Fibroblast of skin of right quadriceps (primary cell): Measurements from ENCODE around the gene GLI2.
A peak's percentile ranks its signal among the peaks of the same experiment; 100 is the strongest.

Source experiments
- DNase-seq: peaks from one replicate; pipeline ENCODE4 v3.0.0-alpha.2; 2013

Gene GLI2

GRCh38 chr2:120759543-120760331 lies 24.1 kb downstream of the GLI2 start:
- no peak for DNase-seq

- no peak for DNase-seq
These were observed 24.9 kb downstream of the GLI2 start for GRCh38 chr2:120760446-120761135.

GRCh38 chr2:120761164-120761861 lies 25.6 kb downstream of the GLI2 start:
- no peak for DNase-seq

- DNase-seq = no peak
These were observed 26.2 kb downstream of the GLI2 start for GRCh38 chr2:120761911-120762310.

GRCh38 chr2:120762341-120763061 lies 26.8 kb downstream of the GLI2 start:
- no peak for DNase-seq

- DNase-seq = no peak
These were observed 27.8 kb downstream of the GLI2 start for GRCh38 chr2:120763508-120763907.

GRCh38 chr2:120763931-120764330 lies 28.3 kb downstream of the GLI2 start:
- no peak for DNase-seq

GRCh38 chr2:120764492-120764891 lies 28.8 kb downstream of the GLI2 start:
- DNase-seq = no peak

- DNase-seq = no peak
These were observed 29.5 kb downstream of the GLI2 start for GRCh38 chr2:120764991-120765677.

- DNase-seq = peak; percentile 73
These were observed 30.2 kb downstream of the GLI2 start for GRCh38 chr2:120765678-120766469.

GRCh38 chr2:120766470-120767351 lies 31.0 kb downstream of the GLI2 start:
- peak; percentile 31 for DNase-seq

- no peak for DNase-seq
These were observed 31.9 kb downstream of the GLI2 start for GRCh38 chr2:120767486-120768005.

GRCh38 chr2:120768112-120769048 lies 32.7 kb downstream of the GLI2 start:
- DNase-seq = no peak

GRCh38 chr2:120769076-120769786 lies 33.6 kb downstream of the GLI2 start:
- no peak for DNase-seq

- no peak for DNase-seq
These were observed 34.1 kb downstream of the GLI2 start for GRCh38 chr2:120769787-120770120.

- DNase-seq = no peak
These were observed 34.5 kb downstream of the GLI2 start for GRCh38 chr2:120770176-120770575.

GRCh38 chr2:120770641-120771040 lies 35.0 kb downstream of the GLI2 start:
- no peak for DNase-seq

- peak; percentile 93 for DNase-seq
These were observed 35.6 kb downstream of the GLI2 start for GRCh38 chr2:120771111-120771780.
